Measurements from ENCODE around the gene PKNOX2.

Gene PKNOX2

DNA sequence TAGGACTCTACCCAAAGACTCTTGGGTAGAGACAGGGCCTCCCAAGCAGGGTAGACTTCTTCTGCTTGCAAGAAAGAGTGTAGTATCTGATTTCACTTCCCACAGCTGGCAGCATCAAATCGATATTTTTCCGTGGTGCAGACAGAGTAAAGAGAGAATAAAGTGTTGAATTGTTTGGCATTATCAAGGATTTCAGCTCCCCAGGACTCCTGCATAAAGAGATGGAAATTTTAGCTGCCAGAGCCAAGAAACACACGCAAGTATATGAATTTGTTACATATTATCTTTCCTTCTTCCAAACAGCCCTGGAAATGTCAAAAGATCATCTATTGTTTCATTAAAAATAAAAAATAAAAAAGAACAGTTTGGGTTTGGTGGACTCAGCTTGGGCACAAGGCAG lies 136.8 kb downstream of the PKNOX2 start:
- no peak for FAIRE-seq

DNA sequence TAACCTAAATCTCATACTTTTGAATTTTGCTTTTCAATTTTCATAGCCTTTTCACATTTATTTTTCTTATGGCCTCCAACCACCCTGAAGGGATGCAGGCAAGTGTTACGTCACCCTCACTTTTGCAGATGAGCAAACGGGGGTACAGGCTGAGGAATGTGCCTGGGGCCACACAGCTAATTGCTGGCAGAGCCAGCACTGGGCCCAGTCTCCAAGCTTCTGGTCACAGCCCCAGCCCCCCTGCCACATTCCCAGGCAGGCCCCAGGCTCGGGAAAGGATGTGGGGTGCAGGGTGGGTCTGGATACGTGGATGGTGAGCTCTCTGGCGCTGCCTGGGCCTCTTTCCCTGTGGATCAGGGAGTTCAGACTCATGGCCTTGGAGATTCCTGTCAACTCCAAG lies 138.6 kb downstream of the PKNOX2 start:
- no peak for DNase-seq (ENCODE audit: extremely low spot score, insufficient read length, low read depth)
- no peak for FAIRE-seq

More for the DNA sequence above, 136.8 kb downstream of the PKNOX2 start:
- no peak for DNase-seq (ENCODE audit: extremely low spot score, insufficient read length, low read depth)

DNA sequence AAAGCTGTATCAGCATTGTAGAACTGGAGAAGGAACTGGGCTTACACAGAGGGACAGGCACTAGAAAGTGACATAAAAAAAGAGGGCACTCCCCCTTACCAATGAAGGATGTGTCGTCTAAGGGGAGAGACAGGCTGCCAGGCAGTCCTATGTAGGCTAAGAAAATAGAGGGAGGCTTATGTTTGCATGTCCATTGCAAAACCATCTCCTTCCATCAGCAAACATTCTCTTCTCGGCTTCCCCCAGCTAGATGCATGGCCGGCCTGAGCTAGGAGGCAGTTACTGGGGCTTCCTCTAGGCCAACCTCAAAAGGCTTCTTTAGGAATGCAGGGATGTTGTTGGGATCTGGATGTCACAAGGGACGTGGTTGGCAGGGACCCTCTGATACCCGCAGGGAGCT lies 139.1 kb downstream of the PKNOX2 start:
- FAIRE-seq (no peak), DNase-seq (ENCODE audit: extremely low spot score, insufficient read length, low read depth) (no peak)

DNA sequence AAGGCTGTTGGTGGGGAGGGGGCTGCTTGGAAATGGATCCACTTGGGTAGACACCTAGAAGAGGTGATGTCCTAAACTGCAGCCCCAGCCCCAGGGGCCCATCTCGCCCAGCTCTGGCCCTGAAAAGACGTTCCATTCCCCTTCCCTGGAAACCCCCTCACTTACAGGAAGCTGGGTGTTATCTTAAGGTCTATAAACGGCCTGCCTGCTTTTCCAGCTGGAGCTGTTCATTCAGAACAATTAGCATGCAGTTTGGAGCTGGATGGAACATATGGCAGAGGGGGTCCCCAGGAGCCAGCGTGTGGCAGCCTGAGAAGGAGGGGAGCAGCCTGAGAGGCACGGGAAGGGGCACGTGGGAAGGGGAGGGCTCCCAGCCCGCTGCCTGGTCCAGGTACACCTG lies 139.6 kb downstream of the PKNOX2 start:
- FAIRE-seq: no peak

DNA sequence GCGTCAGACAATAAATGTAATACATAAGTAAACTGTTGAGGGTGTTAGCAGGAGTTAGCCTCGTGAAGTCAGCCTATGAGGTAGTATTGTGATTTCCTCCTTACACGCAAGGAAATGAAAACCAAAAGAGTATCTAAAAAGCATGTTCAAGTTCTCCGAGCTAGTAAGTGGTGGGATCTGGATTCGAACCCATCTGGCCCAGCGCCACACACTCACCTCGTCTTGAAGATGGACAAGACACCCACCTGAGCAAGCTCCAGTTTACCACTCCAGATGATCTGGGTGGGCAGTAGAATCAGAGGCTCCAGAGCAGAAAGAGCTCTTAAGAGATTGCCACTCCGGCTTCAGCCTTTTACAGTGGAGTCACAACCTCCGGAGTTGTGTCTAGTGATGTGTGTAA lies 140.3 kb downstream of the PKNOX2 start:
- no peak for FAIRE-seq

More for the DNA sequence above, 139.6 kb downstream of the PKNOX2 start:
- no peak for DNase-seq (ENCODE audit: extremely low spot score, insufficient read length, low read depth)

DNA sequence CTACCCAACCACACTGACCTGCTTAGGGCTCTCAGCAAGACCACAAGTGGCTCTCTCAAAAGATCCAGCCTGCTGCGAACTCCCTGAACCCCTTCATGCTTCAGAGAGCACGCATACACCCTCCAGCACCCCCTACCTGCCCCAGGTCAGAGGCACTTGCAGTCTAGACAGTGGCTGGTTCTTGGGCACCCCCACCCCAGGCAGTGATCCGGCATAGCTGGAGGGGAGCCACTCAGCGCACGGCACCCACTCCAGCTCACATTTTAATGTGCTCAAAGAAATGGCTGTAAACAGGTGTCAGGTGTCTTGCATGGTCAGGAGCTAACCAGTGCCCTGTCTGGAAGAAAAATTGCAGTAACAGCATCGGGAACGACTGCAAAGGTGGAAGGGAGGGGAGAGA lies 140.8 kb downstream of the PKNOX2 start:
- no peak for FAIRE-seq
- no peak for DNase-seq (ENCODE audit: extremely low spot score, insufficient read length, low read depth)

More for the DNA sequence above, 140.3 kb downstream of the PKNOX2 start:
- DNase-seq (ENCODE audit: extremely low spot score, insufficient read length, low read depth): no peak

DNA sequence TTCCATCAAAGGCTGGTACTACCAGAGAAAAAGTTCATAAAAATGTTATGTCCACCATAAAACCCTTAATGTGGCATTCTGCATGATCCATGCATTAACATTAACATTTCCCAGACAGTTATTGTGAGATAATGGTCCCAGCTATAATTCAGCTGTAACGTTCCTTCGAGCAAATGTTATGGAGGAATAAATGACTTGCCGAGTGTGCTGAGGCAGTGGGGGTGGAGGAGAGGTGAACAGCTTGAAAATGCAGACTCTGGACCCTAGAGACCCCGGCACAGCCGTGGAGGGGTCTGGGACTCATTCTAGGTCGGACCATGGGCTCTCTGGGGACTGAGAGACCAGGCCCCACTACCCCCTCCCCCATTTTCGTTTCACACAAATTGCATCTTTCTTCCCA lies 141.9 kb downstream of the PKNOX2 start:
- FAIRE-seq: no peak
- no peak for DNase-seq (ENCODE audit: extremely low spot score, insufficient read length, low read depth)

DNA sequence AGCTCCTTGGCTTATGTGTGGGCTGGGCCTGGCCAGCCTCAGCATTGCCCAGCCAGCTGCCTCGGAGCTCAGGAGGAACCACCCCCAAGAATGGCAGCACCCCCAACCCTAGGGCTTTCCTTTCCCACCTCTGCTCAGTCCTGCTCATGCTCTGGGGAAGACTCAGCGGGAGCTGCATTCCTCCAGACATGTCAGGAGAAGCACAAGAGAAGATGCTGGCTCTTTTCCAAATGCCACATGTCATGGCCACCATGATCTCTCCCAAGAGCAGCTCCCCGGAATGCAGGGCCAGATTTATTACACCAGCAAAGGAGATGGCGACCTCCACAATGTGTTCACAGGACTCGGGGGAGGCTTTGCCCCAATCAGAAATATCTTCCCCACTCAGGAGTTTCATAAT lies 143.7 kb downstream of the PKNOX2 start:
- DNase-seq (ENCODE audit: extremely low spot score, insufficient read length, low read depth) (no peak), FAIRE-seq (no peak)

DNA sequence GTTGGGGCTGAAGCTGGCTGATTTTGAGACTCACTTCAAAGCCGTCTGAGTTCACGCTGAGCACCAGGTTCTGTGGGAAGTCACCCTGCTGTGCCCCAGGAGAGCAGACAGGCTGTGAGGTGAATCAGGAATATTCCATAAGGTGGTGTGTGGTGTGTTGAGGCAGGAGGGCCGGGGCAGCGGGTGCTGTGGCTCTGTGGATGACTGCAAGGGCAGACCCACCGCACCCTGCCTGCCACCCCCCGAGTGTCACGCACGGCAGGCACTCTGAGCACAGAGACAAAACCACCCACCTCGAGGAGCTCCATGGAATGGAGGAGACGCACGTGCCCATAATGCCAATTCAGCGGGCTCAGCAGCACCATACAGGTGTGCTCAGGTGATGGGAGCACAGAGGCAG lies 147.8 kb downstream of the PKNOX2 start:
- FAIRE-seq (no peak), DNase-seq (ENCODE audit: extremely low spot score, insufficient read length, low read depth) (no peak)

DNA sequence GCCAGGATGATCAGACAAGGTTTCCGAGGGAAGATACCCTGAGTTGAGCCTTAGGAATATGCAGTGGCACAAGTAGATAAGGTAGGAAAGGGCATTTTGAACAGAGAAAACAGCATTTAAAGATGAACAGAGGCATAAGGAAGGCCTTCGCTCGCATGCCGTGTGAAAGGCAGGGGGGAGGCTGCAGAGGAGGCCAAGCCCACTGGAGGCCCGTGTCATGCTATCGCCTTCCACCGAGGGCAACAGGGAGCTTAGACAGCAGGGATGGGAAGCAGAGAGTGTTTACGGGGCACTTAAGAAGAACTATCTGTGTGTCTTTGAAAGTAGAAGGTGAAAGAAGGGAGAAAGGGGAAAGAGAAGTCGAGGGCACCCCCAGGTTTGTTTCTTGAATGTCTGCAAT lies 148.3 kb downstream of the PKNOX2 start:
- DNase-seq (ENCODE audit: extremely low spot score, insufficient read length, low read depth): no peak
- FAIRE-seq: no peak

DNA sequence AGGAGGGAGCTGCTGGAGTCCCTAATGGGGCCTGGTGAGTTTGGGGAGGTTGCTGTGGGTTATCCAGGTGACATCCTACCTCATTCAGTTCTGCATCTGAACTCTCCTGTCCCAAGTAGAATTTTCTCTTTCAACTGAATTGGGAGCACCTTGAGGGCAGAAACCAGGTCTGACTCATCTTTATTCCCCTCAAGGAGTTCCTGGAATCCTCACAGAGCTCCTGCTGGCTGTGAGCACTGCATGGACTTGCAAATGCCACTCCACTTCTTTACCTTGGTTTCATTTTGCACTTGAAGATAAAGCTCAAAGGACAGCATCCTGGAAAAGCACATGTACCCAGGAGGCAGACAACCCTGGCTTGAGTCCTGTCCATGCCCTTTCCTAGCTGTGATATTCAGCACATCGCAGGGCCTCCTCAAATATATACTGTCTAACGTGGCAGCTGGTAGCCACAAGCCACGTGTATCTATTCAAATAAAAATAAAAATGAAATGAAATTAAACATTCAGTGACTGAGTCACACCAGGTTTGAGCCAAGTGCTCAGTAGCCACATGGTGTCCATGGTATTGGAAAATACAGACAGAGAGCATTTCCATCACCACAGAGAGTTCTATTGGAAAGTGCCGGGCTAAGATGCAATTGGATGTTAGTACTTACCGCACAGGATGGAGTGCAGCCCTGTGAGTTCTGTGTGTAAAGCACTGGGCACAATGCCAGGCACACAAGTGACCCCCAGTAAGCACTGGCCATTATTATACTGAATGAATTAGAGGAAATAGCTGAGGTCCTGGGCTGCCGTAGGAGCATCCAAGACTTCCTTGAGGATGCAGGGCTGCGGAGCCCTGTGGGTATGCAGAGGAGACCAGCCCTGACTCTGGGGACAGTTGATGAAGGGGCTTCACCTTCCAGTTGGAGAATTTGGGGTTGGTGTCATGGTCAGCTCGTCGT lies 149.0 kb downstream of the PKNOX2 start:
- DNase-seq (ENCODE audit: extremely low spot score, insufficient read length, low read depth) (no peak), FAIRE-seq (no peak)

DNA sequence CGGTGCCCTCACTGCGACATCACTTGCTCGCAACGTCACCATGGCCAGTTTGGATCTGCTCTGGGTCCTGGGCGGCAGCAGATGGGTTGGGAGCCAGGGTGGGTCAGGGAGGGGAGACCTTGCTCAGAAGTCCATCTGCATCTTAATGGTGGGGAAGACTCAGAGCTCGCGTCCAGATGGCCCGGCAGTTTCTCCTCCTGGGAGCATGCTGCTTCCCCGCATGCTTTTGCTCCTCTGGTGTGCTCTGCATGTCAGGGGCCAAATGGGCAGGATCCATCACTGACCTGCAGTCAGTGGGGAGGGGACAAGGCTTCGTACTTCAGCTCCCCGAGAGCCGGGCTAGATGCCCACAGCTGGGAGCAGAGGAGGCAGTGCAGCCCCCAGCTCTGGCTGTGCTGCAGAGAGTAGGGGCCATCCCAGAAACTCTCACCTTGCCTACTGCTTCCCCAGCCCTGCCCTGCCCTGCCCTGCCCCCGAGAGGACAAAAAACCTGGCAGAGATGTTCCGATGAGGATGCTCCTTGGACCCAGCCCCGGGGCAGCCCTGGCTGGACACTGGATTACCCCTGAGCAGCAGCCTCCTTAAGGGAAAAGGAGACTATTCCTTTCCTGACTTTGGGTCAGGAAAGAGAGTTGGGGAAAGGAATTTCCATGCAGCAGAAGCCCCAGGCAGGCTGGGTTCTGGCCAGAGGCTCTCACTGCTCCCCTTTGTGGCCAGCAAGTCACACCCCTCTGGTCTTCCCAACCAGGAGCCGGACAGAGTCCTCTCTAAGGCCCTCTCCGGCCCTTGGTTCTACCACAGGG lies 149.9 kb downstream of the PKNOX2 start:
- DNase-seq (ENCODE audit: extremely low spot score, insufficient read length, low read depth) (no peak), FAIRE-seq (no peak)

DNA sequence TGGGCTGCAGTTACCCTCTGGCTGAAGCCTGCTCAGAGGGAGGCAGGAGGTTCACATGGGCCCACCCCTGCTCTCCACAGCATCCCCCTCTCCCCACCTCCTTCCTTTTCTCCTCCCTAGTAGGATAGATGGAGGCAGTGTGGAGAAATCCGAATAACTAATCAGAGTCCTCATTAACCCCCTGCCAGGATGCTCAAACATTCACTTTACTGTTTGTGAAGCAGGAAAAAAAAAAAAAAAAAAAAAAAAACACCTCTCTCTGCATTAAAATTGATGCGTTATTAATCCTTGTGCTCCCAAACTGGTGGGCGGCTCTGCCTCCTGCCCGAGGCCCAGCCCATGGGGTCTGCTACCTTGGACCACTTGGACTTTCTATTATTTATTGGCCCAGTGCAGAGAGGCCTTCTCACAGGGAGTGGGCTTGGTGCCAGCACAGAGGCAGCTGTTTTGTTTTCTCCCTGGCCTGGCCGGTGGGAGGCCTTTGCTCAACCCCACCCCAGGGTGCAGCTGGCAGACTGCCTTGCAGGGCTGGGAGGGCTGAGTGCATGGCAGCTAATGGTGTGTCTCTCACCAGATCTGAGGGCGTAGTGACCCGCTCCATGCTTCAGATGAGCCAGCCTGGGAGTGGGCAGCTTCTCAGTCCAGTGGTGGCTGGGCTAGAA lies 150.7 kb downstream of the PKNOX2 start:
- DNase-seq (ENCODE audit: extremely low spot score, insufficient read length, low read depth) (no peak), FAIRE-seq (no peak)

DNA sequence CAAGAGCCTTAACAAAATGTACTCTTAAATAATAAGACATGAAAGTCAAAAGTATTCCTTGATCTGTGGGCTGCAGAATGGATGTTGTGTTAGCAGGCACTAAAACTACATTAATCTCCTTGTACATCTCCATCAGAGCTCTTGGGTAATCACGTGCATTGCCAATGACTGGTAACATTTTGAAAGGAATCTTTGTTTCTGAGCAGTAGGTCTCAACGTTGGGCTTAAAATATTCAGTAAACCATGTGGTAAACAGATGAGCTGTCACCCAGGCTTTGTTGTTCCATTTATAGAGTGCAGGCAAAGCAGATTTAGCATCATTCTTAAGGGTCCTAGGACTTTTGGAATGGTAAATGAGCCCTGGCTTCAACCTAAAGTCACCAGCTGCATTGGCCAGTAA lies 152.9 kb downstream of the PKNOX2 start:
- DNase-seq (ENCODE audit: extremely low spot score, insufficient read length, low read depth): no peak
- FAIRE-seq: no peak

DNA sequence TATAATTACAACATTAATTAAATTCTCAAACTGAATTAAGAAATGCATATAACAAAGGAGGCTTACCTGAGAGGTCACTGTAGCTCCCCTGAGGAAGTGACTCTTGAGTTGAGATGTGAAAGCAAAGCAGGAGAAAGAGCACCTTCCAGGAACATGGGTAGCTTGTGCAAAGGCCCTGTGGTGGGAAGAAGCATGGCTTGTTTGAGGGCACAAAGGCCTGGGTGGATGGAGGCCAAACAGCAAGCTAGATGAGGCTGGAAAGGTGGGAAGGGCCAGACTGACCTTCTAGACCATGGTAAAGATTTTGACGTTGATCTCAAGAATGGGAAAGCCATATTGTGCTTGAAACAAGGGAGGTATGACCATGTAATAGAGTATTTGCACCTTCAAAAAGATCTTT lies 155.1 kb downstream of the PKNOX2 start:
- FAIRE-seq: no peak

DNA sequence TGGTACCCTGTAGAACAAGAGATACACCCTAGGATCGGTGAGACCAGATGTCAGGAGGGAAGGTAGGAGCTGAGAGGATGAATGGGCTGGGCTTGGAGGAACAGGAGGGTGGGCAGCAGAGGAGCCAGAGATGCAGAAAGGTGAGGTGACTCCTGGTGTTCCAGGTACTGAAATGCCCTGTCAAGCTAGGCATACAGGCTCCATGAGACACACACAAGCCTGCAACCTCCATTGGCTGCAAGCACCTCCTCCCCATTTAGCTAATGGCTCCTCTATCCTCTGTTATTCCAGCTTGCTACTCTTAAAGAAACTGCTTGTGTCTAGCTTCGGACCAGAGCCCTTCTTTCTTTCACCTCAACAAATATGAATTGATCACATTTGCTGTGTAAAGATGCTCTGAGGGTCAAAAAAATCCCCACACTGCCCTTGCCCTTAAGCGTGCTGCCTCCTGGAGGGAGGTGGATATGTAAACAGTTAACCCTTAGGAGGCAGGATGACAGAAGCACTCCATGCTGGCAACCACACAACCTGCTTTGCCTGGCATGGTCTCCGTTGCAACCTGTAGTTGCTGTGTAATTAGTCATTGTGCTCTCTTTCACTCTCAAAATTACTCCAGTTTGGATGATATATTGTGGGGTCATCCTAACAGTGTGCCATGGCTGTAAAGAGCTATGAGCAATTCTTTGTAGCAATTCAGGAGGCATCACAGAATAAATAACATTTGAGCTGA lies 156.0 kb downstream of the PKNOX2 start:
- DNase-seq (ENCODE audit: extremely low spot score, insufficient read length, low read depth) (no peak), FAIRE-seq (no peak)

More for the DNA sequence above, 155.1 kb downstream of the PKNOX2 start:
- DNase-seq (ENCODE audit: extremely low spot score, insufficient read length, low read depth): no peak

DNA sequence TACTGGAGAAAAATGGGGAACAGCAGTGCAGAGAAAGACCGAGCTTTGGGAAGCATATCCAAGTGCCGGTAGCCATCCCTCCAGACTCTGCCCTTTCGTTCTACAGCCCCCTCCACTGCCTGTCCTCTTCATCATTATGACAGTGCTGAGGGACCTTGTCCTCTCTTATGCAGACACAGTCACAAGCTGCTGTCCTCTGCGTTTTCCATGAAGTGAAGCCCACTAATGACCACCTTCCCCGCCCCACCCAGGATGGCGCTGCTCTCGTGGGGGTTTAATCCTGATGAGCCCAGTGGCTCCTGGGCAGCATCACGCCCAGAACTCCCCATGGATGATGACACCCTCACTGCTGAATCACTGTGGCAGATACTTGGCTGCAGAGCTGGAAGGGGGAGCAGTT lies 157.7 kb downstream of the PKNOX2 start:
- DNase-seq (ENCODE audit: extremely low spot score, insufficient read length, low read depth) (no peak), FAIRE-seq (no peak)

DNA sequence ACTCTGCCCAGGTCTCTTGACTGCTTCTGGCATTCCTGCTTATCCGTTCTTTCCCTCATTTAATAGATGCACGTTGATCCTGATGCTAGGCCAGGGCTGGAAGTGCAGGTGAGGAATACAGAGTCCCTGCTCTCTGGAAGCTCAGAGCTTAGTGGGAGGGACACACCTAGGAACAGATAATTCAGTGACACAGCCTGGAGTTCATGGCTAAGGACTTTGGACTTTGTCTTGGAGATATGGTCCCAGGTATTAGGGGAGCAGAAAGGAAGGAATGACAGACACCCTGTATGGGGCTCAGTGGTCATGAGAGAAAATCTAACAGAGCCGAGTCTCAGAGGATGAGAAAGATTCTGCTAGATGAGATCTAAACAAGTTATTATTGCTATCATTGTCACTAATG lies 160.6 kb downstream of the PKNOX2 start:
- FAIRE-seq (no peak), DNase-seq (ENCODE audit: extremely low spot score, insufficient read length, low read depth) (no peak)

DNA sequence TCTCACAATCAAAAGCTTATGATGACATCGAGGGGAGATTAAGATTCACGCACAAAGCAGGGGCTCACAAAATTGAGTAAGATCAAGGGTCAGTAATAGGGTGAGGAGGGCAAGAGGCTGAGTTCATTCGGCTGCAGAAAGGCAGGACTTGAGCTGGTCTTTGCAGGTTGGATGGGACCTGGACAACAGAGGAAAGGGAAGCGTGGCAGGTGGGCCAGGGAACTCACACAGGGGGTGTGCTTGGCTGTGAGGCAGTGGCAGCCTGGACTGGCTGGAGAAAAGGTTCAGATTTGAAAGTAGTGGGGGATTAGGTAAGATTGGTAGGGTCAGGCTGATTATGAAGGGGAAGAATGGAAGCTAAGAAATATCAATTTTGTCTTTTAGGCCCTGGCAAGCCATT lies 161.6 kb downstream of the PKNOX2 start:
- FAIRE-seq (no peak), DNase-seq (ENCODE audit: extremely low spot score, insufficient read length, low read depth) (no peak)
